Large intestine (tissue), 3 donors: Measurements from ENCODE around the gene MAP3K4. TPM values are rescaled to one million over a fixed set of nuclear protein-coding genes. Genes with fewer than 3 reads are reported as not detected.

Source experiments
- DNase-seq, 2 donors: peaks; one replicate each; pipeline versions ENCODE4 v3.0.0 to v3.0.0-alpha.2; 2013
- H3K27ac ChIP-seq: one replicate; pipeline ENCODE4 v1.5.1; 2013; ENCODE audit warnings: low read length
- H3K27me3 ChIP-seq: 2 replicates; pipeline ENCODE4 v1.6.1; 2013; ENCODE audit warnings: low read length; ENCODE audit not compliant: control insufficient read depth, insufficient read depth
- H3K36me3 ChIP-seq: 2 replicates; pipeline ENCODE4 v1.6.1; 2013; ENCODE audit warnings: low read length; ENCODE audit not compliant: control insufficient read depth, insufficient read depth
- H3K4me1 ChIP-seq: one replicate; pipeline ENCODE4 v1.6.1; 2013; ENCODE audit warnings: low read length; ENCODE audit not compliant: control insufficient read depth, insufficient read depth
- H3K4me3 ChIP-seq: one replicate; pipeline ENCODE4 v1.5.1; 2013; ENCODE audit warnings: low read length
- H3K9me3 ChIP-seq: one replicate; pipeline ENCODE4 v1.6.1; 2013; ENCODE audit warnings: mild to moderate bottlenecking, low read depth, low read length, moderate library complexity; ENCODE audit not compliant: control insufficient read depth
- WGBS: methylation state at CpG from one replicate; pipeline ENCODE4 v1.1.5; 2013; ENCODE audit warnings: low lambda C conversion rate; ENCODE audit not compliant: insufficient coverage; 5-methylcytosine and 5-hydroxymethylcytosine counted together
- polyA plus RNA-seq: library from polyadenylated mRNA; unstranded; fragments of 120-200 nt; gene quantifications from one replicate; pipeline ENCODE4 v1.2.1, GENCODE V29; 2013

Gene MAP3K4
- polyA plus RNA-seq, 1 donor, result 30.1 TPM

DNA sequence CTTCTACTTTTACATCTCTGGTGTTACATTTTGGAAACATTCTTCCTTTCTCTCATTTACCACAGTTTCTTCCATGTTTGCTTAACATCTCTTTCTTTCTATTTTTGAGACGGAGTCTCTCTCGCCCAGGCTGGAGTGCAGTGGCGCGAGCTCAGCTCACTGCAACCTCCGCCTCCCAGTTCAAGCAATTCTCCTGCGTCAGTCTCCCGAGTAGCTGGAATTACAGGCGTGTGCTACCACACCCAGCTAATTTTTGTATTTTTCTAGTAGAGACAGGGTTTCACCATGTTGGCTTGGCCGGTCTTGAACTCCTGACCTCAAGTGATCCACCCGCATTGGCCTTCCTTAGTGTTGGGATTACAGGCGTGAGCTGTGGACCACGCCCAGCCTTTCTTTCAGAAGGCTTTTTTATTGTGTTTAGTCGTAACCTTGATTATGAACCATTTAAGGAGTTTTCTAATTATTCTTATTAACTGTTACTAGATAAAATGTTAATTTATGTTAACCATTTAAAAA, 27.8 kb downstream of the MAP3K4 start:
- no peak overlapping the region for H3K27ac ChIP-seq
- 80% methylated on average over 1 of the region's 13 CpGs for WGBS
- H3K36me3 ChIP-seq, result no peaks in the 10 kb centered on the region
- no peaks in the 10 kb centered on the region for H3K27me3 ChIP-seq
- H3K9me3 ChIP-seq, result no peaks in the 10 kb centered on the region
- peaks cover 3% of the 10 kb centered on the region for H3K4me1 ChIP-seq
- no peak for DNase-seq
- no peak overlapping the region for H3K4me3 ChIP-seq

DNA sequence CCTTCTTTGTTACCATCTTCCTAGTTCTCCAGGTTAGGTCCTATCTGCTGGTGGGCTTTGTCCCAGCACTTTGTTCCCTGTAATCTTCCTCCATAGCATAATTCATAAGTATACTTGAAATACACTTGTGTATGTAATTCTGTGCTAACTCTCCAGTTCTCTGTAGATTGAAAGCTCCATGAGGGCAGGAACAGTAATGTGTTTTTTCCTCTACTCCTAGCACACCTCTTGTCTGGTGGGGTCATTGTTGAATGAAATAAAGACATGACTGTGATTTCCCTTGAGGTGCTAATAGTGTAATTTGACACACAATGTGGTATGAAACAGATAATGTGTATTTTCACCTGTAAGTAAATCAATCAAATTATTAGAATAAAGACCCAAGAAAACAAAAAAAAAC, 30.0 kb downstream of the MAP3K4 start:
- Histone ChIP-seq H3K4me1 (peaks cover 3% of the 10 kb centered on the region), H3K36me3 (no peaks in the 10 kb centered on the region), H3K27me3 (no peaks in the 10 kb centered on the region), H3K27ac (no peak overlapping the region), H3K4me3 (no peak overlapping the region), H3K9me3 (no peaks in the 10 kb centered on the region)
- DNase-seq, result no peak

DNA sequence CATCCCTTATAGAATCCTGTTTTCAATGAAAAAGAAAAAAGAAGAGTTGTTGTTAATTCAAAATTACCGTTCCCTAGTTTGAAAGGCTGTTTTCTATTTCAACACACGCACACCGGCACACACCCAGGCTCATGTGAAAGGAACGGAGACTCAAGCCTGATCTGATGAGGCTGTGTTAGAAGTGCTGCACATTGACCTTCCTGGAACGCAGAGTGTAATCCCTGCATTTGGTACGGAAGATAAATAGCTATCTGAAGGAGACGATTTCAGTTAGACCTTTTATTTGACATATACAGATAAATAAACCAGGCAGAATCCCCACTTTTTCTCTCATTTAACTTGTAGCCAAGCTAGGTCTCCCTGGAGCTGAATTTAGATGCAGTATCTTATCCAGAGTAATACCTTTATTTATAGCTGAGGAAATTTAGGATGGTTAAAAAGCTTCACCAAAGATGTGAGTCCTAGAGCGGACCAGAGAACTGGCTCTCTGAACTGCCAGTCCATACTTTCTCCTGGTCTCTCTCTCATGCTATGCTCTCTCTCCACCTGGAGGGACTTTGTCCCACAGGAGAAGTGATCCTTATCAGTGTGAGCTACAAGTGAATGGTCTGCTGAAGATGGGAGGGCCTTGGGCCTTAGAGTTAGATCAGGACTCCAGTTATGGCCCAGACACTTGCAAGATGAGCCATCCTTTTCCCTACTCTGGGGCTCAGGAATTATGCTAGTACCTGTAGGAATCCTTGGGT, 30.6 kb downstream of the MAP3K4 start:
- H3K9me3 ChIP-seq, result no peaks in the 10 kb centered on the region
- no peak overlapping the region for H3K27ac ChIP-seq
- no peak overlapping the region for H3K4me3 ChIP-seq
- peaks cover 3% of the 10 kb centered on the region for H3K4me1 ChIP-seq
- H3K36me3 ChIP-seq, result no peaks in the 10 kb centered on the region
- no peaks in the 10 kb centered on the region for H3K27me3 ChIP-seq
- peak; percentile 3 to 30 for DNase-seq
- 58% methylated on average over 3 of the region's 8 CpGs for whole genome bisulfite sequencing

DNA sequence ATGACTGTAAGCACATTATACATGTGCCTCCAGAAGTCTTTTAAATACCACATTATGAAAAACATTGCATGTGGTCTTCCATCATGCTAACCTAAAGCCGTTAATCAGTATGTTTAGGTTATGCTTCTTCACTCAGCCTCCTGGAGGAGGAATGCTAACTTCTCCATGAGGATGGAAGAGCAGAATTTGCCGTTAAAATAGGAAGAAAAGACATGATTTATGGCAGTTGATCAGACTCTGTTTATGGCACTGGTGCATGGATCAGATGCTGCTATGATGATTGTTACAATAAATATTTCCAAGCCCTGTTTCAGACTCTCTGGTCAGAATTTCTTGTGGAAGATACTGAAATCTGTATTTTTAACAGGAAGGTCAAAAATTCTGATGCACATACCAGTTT, 31.7 kb downstream of the MAP3K4 start:
- no peaks in the 10 kb centered on the region for H3K27me3 ChIP-seq
- WGBS, result 83% methylated on average over 1 of the region's 2 CpGs
- no peak overlapping the region for H3K27ac ChIP-seq
- H3K4me3 ChIP-seq, result no peak overlapping the region
- no peak for DNase-seq
- no peaks in the 10 kb centered on the region for H3K9me3 ChIP-seq
- H3K36me3 ChIP-seq, result no peaks in the 10 kb centered on the region
- peaks cover 3% of the 10 kb centered on the region for H3K4me1 ChIP-seq

DNA sequence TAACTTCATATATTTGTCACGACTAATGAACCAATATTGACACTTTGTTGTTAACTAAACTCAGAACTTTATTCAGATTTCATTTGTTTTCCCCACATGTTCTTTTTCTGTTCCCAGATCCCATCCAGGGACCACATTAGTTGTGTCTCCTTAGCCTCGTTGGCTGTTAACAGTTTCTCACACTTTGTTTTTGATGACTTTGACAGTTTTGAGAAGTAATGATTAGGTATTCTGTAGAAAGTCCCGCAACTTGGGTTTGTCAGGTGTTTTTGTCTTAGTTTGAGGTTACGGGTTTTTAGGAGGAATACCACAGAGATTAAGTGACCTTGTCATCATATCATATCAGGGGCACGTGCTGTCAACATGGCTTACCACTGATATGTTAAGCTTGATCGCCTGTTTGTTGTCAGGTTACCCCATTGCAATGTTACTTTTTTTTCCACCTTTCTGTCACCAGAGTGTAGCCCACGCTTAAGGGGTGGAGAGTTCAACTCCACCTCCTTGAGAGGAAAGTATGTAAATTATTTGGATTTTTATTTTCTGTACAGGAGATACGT, 32.9 kb downstream of the MAP3K4 start:
- no peak overlapping the region for H3K27ac ChIP-seq
- no peaks in the 10 kb centered on the region for H3K9me3 ChIP-seq
- no peak overlapping the region for H3K4me3 ChIP-seq
- no peak for DNase-seq
- H3K36me3 ChIP-seq, result no peaks in the 10 kb centered on the region
- H3K27me3 ChIP-seq, result no peaks in the 10 kb centered on the region
- WGBS, result 100% methylated on average over 2 of the region's 8 CpGs
- peaks cover 3% of the 10 kb centered on the region for H3K4me1 ChIP-seq

DNA sequence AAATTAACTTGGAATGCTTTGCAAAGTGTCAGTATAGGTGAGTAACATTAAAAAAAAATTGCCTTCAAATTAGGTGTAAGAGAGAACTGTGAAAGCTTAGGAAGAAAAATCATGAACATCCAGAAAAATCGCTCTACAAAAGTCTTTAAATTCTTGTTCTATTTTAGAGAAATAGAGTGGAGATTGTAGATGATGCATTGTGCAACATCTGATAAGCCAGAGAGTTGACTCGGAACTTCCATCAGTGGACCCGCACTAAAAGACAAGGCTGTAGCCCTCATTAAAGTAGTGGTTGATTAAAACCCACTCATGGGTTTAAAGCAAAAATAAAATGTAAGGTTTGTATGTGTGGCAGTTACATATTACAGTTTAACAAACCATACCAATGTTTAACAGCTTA, 35.8 kb downstream of the MAP3K4 start:
- H3K27me3 ChIP-seq, result no peaks in the 10 kb centered on the region
- WGBS, result 80% methylated on average over 1 of the region's 3 CpGs
- no peak for DNase-seq
- H3K4me3 ChIP-seq, result no peak overlapping the region
- H3K4me1 ChIP-seq, result peaks cover 2% of the 10 kb centered on the region
- H3K9me3 ChIP-seq, result no peaks in the 10 kb centered on the region
- H3K27ac ChIP-seq, result no peak overlapping the region
- no peaks in the 10 kb centered on the region for H3K36me3 ChIP-seq

DNA sequence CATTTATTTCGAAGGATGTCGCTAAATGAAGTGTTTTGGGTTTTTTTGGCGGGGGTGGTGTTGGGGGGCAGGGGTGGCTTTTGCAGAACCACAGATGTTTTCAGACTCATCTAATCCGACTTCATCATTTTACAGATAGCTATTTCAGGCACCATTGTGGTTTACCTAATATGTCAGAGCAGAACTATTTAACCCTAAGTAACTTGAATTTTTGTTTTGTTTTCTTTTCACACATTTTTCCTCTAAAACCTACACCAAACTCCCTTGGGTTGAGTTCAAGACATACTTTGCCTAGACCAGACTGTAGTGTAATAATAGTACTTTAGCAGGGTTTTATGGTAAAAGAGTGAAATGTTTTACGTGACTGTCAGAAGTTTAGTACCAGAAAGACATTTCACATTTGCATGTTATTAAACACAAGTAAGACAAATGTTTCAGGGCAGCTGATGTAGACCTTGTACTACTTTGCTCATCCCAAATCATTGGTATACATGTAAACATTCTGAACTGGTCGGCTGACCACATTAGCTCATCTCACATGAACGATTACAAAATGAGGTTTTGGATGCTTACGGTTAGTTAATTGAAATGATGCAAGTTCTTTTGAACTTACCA, 37.7 kb downstream of the MAP3K4 start:
- Histone ChIP-seq H3K36me3 (no peaks in the 10 kb centered on the region), H3K27ac (no peak overlapping the region), H3K4me1 (no peaks in the 10 kb centered on the region), H3K27me3 (no peaks in the 10 kb centered on the region), H3K9me3 (no peaks in the 10 kb centered on the region), H3K4me3 (no peak overlapping the region)
- WGBS, result 66% methylated on average over 3 of the region's 8 CpGs
- no peak for DNase-seq

DNA sequence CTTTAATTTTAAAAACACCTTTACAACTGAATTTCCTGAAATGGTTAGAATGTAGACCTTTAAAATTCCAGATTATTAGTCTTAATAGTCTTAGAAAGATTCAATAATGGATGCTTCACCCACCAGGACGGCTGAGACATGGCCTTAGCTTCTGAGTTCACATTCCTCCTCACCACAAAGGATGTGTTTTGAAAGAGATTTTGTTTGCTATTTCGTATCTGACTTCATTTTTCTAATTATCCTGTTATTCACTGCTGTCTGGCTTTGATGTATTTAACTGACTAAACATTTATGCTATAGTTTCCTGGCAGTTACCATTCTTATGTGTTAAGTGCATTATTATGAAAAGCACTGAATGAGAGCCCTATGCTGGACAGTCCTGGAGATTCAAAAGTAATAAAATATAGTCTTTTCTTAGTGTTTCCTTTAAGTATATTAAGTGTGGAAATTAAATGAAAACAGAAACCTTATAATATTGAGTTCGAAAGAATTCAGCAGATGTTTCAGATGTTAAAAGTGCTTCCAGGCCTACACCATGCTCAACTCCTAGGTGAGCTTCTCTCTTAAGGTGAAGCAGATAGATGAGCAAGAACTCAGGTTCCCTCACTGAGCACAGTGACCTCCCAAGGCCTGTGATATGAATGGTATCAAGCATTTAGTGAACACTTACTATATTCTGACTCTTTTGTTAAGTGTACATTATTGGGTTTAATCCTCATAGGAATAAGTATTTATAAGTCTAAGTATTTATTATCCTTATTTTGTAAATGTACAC, 40.3 kb downstream of the MAP3K4 start:
- Histone ChIP-seq H3K36me3 (peaks cover 11% of the 10 kb centered on the region), H3K27ac (no peak overlapping the region), H3K4me1 (no peaks in the 10 kb centered on the region), H3K27me3 (no peaks in the 10 kb centered on the region), H3K4me3 (no peak overlapping the region), H3K9me3 (no peaks in the 10 kb centered on the region)
- DNase-seq, result no peak
- no CpG with 5 or more reads among the region's 3 CpGs for WGBS

DNA sequence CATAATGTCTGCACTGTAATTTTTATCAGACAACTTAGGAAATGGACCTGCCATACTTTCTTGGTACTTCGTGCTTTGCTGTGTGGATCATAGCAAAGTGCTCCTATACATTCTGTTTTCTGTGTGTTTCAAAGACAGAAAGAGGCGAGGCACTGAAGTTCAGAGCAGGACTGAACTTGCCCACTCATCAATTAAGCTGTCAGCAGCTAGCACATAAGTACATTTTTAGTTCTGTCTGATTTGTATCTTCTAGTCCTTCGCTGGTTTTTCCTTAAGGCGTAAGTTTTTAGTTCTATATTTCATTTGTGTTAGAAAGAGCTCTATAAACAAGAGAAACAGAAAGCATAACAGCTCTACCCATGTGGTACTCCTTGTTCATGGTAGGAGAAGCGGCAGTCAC, 42.1 kb downstream of the MAP3K4 start:
- DNase-seq, result no peak
- H3K4me3 ChIP-seq, result no peak overlapping the region
- no peak overlapping the region for H3K27ac ChIP-seq
- peaks cover under 1% of the 10 kb centered on the region for H3K4me1 ChIP-seq
- no peaks in the 10 kb centered on the region for H3K27me3 ChIP-seq
- peaks cover 11% of the 10 kb centered on the region for H3K36me3 ChIP-seq
- 77% methylated on average over 2 of the region's 5 CpGs for WGBS
- no peaks in the 10 kb centered on the region for H3K9me3 ChIP-seq

DNA sequence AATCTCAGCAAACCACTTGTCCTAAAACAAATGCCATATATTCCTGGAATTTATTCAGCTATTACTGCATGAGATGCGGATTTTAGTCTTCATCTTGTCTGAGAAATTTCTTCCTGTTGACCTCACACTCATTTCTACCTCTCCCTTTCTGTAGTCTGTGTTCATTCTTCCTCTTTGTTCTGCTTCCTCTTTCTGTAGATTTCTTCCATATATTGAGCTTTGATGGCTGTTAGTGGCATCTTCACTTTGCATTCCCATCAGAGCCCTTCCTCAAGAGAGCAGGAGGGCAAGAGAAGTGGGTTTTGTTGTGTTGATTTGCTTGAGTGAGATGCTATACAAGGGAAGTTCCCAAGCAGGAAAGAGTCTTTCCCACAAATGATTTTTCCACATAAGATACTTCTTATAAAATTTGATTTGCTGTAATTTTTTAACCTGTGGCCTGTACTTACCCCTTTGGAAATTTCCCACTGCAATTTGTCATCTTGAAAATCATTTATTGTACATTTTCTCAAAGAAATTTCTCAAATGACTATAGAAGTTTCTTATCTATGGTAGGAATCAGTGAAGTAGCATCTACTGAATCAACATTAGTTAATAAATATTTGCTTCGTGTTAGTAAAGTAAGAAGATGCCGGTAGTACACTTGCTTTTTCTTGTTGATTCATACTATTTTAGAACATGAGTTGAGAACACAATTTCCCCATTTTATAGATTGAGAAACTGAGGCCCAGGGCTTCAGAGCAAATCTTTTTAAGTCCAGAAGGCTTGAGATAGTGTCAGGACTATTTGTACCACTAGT, 43.8 kb downstream of the MAP3K4 start:
- Histone ChIP-seq H3K4me1 (peaks cover 4% of the 10 kb centered on the region), H3K9me3 (no peaks in the 10 kb centered on the region), H3K36me3 (peaks cover 14% of the 10 kb centered on the region), H3K4me3 (no peak overlapping the region), H3K27me3 (no peaks in the 10 kb centered on the region), H3K27ac (no peak overlapping the region)
- DNase-seq, result no peak
- WGBS, result 90% methylated on average over 2 of the region's 3 CpGs
